SU-DHL-6 (cell line): Measurements from ENCODE around the gene TADA2B.

ENCODE experiments used
- CTCF ChIP-seq: fragments of 200-600 bp; sonication (generic); IDR thresholded peaks from one replicate; pipeline ENCODE4 v1.5.1; 2017; ENCODE audit warnings: antibody characterized with exemption, mild to moderate bottlenecking, low read length, moderate library complexity; ENCODE audit not compliant: insufficient read depth, poor library complexity, severe bottlenecking
- EZH2phosphoT487 ChIP-seq: fragments of 200-600 bp; sonication (generic), shearing (Covaris generic); conservative IDR thresholded peaks from 2 replicates; pipeline ENCODE4 v1.6.1; 2018; ENCODE audit warnings: mild to moderate bottlenecking, antibody characterized with exemption, low read length, moderate library complexity, mixed read lengths

DNA sequence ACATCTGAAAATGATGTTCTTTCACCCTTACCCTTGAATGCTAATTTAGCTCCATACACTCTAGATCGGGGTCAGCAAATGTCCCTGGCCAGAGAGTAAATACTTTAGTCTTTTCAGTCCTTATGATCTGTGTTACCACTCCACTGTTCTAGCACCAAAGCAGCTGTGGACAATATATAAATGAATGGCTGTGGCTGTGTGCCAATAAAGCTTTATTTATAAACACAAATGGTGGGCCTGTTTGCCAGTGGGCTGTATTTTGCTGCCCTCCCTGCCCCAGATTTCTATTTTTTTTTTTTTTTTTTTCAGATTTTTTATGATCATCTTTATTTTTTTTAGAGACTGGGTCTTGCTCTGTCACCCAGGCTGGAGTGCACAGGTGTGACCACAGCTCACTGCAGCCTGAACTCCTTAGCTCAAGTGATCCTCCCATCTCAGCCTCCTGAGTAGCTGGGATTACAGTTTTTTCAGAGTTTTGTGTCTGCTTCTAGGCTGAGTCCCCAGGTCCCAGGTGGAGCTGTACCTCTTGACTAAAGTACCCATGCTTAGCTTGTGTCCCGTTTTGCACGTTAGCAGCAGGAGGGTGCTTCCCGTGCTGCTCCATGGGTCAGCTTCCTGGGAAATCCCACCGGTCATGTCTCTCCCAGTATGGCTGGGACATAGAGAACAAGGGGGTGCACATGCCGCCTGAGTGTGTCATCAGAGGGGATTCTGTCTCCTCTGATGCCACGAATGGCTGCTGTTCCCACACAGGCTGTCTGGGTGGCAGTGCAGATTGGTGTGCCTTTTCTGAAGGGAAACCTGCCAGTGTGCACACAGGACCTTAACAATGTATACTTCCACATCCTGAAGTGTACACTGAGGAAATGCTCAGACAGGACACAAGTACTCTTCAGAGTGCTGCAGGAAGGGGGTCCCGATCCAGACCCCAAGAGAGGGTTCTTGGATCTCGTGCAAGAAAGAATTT is 40.7 kb downstream of the TADA2B start:
- no peak for TF ChIP-seq CTCF
- no peak for TF ChIP-seq EZH2phosphoT487
